Measurements from ENCODE around the gene CHCHD6.

Gene CHCHD6

GRCh38 chr3:126668450-126669401, 35.3 kb upstream of the CHCHD6 start:
- DNase-seq (ENCODE audit: low read depth), result no peak

GRCh38 chr3:126671521-126671920, 32.5 kb upstream of the CHCHD6 start:
- DNase-seq (ENCODE audit: low read depth), result no peak

GRCh38 chr3:126672340-126672739, 31.7 kb upstream of the CHCHD6 start:
- no peak for DNase-seq (ENCODE audit: low read depth)

- no peak for DNase-seq (ENCODE audit: low read depth)
These were observed 31.3 kb upstream of the CHCHD6 start for GRCh38 chr3:126672741-126673140.

- no peak for DNase-seq (ENCODE audit: low read depth)
These were observed 26.9 kb upstream of the CHCHD6 start for GRCh38 chr3:126676919-126677705.

GRCh38 chr3:126677862-126678503, 26.1 kb upstream of the CHCHD6 start:
- no peak for DNase-seq (ENCODE audit: low read depth)

- DNase-seq (ENCODE audit: low read depth), result no peak
These were observed 25.2 kb upstream of the CHCHD6 start for GRCh38 chr3:126678693-126679317.

GRCh38 chr3:126679318-126679751, 24.7 kb upstream of the CHCHD6 start:
- peak; percentile 49 for DNase-seq (ENCODE audit: low read depth)

GRCh38 chr3:126679831-126680666, 24.0 kb upstream of the CHCHD6 start:
- DNase-seq (ENCODE audit: low read depth), result no peak

- no peak for DNase-seq (ENCODE audit: low read depth)
These were observed 23.4 kb upstream of the CHCHD6 start for GRCh38 chr3:126680667-126681055.

GRCh38 chr3:126682009-126682408, 22.0 kb upstream of the CHCHD6 start:
- DNase-seq (ENCODE audit: low read depth), result no peak

- DNase-seq (ENCODE audit: low read depth), result no peak
These were observed 21.0 kb upstream of the CHCHD6 start for GRCh38 chr3:126683069-126683468.

- no peak for DNase-seq (ENCODE audit: low read depth)
These were observed 19.8 kb upstream of the CHCHD6 start for GRCh38 chr3:126684218-126684751.

GRCh38 chr3:126685021-126685420, 19.0 kb upstream of the CHCHD6 start:
- DNase-seq (ENCODE audit: low read depth), result no peak

GRCh38 chr3:126685493-126685892, 18.5 kb upstream of the CHCHD6 start:
- no peak for DNase-seq (ENCODE audit: low read depth)

GRCh38 chr3:126691765-126692164, 12.3 kb upstream of the CHCHD6 start:
- DNase-seq (ENCODE audit: low read depth), result no peak

- DNase-seq (ENCODE audit: low read depth), result no peak
These were observed 11.2 kb upstream of the CHCHD6 start for GRCh38 chr3:126692858-126693257.

- DNase-seq (ENCODE audit: low read depth), result no peak
These were observed 10.1 kb upstream of the CHCHD6 start for GRCh38 chr3:126693921-126694320.

GRCh38 chr3:126696701-126697267, 7.3 kb upstream of the CHCHD6 start:
- no peak for DNase-seq (ENCODE audit: low read depth)

GRCh38 chr3:126699011-126699410, 5.0 kb upstream of the CHCHD6 start:
- DNase-seq (ENCODE audit: low read depth), result no peak

All from T follicular helper cell (primary cell).